Measurements from ENCODE around the gene ABCA3.
"Not testable (repeated sequence)": the region's sequence is repeated elsewhere in the genome, so short reads cannot be mapped to it uniquely, and the experiment has no call there.

ABCA3 gene

DNA sequence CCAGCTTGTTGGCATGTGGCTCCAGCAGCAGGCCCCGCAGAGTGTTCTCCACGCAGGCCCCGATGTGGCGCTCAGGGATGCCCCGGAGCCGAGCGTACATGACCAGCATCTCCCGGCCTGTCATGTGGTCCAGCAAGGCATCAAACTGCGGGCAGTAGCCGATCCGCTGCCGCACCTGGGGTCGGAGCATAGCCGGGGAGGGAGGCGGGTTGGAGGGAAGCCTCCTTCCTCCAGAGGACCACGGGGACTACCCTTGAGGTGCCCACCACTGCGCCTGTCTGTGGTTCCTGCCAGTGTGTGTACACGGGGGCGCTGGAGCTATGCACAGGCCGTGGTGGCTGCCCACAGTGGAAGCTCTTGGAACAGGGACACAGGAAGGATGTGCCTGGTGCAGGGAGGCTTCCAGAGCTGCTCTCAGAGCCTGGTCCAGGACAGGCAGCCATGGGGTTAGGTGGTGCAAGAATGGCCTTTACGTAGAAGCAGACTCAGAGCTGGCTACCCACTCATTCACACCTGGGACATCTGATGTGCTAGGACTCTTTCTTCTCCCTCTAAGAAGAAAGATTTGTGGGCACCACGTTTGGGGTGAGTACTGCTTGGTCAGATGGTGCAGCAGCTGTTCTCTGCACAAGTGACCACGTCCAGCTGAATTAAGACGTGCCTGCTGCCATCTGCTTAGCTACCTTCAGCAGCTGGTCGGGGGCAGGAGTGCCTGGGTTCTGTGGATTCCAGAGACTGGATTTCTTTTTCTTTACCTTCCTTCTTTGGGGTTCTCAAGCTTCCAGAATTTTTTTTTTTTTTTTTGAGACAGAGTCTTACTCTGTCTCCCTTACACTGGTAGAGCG, 61.4 kb downstream of the ABCA3 start:
- DNase-seq (ENCODE audit: low spot score): no peak

DNA sequence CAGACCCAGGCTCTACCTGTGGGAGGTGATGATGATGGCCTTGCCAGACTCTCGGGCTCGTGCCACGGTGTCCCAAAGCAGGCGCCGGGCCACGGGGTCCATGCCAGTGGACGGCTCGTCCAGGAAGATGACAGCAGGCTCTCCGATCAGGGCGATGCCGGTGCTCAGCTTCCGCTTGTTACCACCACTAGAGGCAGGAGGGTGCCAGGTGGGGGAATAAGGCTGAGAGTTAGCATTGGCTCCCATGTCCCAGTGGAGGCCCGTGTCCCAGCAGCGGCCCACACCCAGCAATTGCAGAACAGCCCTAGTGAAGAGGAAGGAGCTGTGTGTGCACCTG, 62.3 kb downstream of the ABCA3 start:
- DNase-seq (ENCODE audit: low spot score): no peak

DNA sequence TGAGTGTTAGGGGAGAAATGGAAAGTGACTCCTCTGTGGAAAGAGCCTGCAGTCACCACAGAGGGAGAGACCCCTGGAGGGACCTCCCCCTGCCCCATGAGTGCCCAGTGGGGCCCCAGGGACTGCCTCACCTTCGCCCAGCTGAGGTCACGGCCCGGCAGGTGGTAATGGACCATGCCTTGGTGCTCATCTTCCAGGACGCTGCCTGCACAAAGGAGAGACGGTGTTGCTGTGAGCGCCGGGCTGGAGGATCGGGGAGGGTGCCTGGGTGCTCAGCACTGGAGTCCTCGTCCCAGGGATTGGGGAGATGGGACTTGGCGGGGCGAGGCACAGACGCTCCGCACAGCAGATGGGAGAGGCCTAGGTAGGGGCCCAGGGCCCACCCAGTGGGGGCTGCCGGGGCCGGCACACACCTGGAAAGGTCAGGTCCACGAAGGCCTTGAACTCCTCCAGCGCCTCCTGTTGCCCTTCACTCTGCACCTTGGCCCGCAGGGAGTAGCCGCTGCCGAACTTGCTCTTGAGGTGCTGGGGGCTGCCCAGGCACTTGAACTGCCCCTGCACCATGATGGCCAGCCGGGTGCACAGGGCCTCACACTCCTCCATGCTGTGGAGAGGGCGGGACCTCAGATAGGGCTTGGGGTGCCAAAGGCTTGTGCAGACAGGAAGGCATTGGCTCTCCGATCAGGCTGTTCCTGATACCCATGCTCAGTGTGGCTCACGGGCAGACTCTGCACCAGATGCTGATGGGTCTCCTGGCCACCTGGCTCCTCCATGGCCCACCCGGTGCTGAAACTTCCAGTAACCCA, 62.9 kb downstream of the ABCA3 start:
- no peak for DNase-seq (ENCODE audit: low spot score)

DNA sequence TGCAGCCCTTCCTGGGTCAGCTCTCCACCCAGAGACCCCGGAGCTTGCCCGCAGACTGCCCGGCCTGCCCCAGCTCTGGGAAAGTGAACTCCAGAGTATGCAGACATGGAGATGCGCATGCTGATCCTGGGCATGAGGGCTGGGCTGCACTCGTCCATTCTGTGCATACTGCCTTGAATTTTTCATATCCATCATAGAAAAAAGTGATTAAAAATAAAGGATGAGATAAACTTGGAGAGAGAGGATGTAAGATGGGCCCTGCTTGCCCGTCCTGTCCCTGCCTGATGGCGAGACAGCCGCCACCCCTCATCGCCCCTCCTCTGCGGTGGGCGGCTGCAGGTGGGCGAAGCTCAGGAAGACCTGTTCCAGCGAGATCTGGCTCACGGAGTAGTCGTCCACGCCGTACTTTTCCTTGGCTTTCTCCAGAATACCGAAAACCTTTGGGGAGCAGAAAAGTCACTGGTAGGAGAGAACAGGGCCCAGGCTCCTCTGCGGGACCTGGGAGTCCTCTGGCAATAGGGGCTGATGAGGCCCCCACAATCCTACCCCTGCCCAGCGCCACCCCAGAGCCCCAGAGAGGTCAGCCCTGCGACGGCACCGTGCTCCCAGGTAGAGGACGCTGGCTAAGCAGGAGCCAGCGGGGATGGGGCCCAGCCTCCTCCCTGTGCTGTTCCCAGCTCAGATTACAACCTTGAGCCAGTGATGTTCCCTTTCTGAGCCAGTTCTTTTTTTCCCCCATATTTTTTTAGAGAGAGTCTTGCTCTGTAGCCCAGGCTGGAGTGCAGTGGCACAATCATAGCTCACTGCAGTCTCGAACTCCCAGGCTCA, 63.9 kb downstream of the ABCA3 start:
- DNase-seq (ENCODE audit: low spot score): no peak

DNA sequence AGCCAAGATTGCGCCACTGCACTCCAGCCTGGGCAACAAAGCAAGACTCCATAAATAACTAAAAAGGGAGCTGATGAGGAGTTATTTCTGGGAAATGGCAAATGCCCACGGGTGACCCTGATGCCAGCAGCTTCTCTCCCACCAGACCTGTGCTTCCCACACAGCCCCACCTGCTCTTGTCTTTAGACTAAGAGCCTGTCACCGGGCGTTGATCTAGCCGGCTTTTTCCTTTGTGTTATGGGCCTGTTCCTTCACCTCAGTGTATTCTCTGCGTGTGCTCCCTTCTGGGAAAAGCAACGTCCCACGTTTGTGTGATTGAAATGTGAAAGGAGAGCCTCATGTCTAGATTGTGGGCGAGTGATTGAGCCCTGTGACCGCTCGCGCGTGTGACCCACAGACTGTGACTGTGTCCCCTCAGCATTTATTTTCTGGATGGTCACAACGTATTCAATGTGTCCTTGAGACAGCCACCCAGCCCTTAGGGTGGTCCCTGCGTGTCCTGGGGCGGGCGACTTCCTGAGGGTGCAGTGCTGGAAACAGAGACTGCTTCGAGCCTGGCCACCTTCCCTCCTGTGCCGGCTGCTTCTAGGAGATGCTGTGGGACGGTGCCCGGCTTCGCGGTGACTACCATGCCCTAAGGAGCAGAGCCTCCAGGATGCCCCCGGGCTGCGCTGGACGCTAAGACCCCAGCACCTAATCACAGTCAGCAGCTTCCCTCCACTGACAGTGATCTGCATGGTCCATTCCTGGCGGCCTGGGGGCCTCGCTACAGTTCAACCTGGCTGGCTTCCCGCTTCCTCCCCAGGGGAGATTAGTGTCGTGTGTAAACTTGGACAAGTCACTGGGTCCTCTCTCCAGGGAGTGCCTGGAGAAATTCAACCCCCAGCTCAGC, 64.8 kb downstream of the ABCA3 start:
- no peak for DNase-seq (ENCODE audit: low spot score)

DNA sequence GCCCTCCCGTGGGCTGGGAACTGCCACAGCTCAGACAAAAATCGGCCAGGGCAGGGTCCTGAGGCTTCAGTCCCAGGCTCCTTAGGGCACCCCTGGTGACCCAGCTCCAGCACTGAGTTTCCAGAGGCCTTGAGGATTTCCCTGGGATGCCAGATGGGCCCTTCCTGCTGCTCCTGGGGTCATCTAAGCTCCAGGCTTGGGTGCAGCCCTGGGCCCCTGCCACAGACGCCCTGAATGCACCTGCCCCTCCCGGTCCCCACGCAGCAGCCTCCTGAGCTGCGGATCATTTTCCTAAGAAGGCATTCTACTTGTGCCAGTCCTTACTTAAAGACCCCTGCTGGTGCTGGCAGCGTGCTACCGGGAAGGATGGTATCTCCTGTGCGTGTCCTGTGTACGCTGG, 66.6 kb downstream of the ABCA3 start:
- DNase-seq (ENCODE audit: low spot score): no peak

DNA sequence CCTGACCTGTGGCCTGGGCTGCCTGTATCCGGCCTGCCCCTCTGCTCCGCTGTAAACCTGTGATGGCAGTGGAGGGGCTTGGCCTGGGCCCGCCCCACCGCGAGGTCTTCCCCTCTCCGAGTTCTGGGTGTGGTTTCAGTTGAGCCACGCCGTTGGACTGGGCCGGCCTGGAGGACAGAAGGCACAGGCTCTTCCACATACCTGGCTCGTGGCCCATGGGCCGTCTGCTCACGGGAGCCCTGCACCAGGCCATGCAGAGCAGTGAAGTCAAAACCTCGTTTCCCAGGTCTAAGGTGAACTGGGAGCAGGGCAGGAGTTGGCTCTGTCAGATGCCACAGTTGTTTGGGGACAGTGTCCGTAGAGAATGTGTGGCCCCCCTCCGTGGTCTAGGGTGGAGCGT, 67.0 kb downstream of the ABCA3 start:
- DNase-seq (ENCODE audit: low spot score): no peak

DNA sequence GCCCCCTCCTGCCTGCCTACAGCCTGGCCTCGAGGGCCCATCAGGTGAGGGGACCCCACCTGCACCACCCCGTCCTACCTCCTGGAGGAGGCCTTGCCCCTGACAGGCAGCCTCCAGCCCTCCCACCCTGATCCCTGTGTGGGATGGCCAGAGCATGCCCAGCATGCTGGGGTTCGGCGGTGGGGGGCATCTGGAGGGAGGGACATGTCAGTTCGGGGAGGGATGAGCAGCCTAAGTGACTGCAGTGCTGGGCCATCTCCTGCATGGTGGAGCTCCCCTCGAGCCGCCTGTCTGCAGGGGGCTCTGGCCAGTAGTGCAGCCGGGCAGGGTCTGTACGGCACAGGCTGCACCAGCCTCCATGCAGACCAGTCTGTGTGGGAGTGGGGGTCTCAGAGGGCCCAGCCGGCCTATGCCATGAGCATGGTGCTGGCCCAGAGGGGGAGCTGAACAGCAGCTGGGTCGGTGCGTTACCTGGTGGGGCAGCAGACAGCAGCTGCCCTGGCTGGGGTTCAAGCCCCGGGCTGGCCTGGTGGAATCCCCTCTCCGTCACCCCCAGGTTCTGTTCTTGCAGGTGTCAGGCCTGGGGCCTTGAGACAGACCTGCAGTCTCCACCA, 68.6 kb downstream of the ABCA3 start:
- DNase-seq (ENCODE audit: low spot score): no peak

DNA sequence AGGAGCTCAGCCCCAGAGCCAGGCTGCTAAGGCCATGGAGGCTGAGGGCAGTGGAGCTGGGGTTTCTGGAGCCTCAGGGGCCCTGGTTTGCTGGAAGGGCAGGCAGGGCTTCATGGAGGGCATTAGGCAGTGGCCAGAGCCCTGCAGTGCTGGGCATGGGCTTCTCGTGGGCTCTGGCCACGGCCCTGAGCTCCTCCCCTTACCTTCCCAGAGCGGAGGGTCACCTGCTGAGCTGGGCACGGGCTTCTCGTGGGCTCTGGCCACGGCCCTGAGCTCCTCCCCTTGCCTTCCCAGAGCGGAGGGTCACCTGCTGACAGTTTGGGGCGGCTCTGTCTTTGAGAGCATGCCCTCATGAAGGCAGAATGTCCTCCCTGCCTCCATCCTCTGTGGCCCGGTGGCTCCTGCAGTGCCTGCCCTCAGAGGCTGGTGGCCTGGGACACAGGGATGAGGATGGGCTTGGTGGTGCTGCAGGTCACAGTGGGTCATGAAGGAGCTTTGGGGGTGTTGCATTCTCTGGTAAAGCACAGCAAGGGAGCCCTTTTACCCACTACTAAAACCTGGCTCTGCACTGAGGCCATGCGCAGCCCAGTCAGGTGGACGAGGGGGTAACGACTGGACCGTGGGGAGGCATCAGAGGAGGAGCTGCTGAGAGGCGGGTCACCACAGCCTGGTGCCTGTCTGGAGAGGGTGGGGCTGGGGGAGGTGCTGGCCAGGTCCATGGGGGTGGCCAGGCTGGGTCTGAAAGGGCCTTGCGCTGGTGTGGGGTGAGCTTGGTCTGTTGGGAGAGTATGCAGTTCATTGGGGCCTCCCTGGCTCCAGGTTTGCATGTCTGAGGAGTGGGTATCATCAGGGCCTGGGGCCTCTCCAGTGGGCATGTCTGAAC, 69.7 kb downstream of the ABCA3 start:
- DNase-seq (ENCODE audit: low spot score): no peak

DNA sequence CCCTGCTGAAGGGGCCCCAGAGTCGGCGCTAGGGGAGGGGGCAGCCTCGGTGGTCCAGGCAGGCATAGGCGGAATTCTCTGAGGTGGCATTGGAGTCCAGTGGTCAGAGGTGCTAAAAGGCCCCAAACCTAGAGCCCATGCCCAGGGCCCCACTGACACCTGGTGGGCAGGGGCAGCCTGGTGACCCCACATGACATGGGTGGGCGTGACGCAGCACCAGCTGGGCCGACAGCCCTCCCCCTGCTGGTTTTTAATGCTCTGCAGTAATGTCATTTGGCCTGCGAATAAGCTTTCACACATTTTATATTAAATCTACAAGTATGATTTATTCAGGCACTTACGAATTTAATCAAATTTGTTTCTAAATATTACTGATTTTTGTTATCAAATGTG, 70.5 kb downstream of the ABCA3 start:
- no peak for DNase-seq (ENCODE audit: low spot score)

DNA sequence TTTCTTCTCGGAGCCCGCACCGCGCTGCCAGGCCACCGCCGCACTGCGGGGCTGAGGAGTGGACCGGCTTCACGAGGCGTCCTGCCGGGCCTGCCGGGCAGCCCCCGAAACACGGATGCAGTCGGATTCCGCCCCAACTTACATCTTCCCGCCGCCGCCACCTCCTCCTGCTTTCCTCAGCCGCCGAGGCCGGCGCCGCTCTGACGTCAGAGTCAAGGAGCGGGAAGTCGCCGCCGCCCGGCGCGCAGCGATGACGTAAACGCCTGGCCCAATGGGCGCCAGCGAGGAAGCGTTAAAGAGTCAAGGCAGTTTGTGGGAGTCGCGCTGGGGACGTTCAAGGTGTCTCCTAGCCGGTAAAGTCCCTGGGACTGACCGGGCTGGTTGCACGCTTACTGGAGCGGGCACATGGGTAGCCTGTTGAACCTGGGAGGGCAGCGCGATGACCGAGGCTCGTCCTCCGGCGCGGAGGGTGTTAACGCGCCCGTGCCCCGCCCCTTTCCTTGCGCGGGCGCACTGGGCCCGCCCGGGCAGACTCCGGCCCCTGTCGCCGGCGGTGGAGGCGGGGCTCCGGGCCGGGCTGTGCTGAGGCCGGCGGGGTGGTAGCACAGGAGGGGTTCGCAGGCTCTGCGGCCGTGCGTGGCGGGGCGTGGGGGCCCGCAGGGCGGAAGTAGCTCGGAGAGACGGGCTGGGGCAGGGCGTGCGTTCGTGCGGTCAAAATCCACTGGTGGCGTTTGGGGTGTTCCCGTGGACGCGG, 72.4 kb downstream of the ABCA3 start, which contains the start of gene RNPS1:
Gene RNPS1 (minus strand): TSS at position 214 of the 754 bp plus-strand sequence. CDS start 3,483 bp downstream, outside the sequence.
- DNase-seq (ENCODE audit: low spot score): peak; percentile 99

DNA sequence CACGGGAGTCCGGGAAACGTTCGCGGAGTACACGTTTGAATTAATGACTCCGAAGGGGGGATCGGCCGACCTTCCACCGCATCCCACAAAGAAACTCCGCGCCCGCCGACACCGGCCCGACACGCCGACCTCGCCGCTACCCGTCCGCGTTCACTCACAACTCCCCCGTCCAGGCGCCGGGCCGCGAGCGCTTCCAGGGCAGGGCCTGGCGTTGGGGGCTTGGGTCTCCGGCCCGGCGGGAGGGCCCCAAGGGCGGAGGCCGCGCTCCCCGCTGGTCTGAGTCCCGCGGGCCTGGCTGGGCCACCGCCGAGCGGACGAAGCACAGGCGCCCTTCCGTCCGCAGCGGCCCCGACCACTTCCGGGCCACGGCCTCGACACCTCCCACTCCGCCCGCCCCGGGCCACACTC, 73.0 kb downstream of the ABCA3 start:
- DNase-seq (ENCODE audit: low spot score): not testable (repeated sequence)

DNA sequence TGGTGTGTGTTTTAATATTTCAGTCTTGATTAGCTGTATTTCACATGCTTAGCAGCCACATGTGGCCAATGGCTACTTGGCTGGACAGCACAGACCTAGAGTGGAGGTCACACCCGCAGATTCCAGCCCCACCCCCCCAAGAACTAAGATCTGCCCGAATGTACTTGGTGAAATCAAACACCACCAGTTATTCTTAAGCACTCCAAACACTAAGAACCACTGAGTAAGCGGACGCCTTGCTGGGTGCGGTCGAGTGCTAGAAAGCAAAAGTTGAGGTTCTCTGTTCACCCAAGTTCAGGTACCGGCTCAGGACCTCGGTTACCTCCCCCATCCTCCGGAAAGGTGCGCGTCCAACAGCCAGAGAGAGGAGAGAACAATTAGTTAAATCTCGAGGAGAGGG, 73.6 kb downstream of the ABCA3 start:
- not testable (repeated sequence) for DNase-seq (ENCODE audit: low spot score)

DNA sequence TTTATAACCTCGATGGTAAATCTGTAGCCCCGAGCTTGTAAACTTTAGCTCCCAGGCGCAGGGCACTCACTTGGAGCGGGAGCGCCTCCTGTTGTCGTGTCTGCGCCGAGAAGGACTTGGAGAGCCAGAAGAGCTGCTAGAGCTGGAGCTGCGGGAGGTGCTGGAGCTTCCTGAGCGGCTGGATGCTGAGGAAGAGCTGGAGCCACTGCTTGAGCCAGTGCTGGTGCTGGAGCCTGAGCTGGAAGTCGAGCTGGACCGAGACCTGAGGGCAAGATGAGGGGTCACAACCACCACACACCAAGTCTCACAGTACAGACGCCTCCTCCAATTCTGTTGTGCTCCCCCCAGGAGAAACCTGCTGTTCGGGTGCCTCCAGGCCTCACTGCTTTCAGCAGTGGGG, 77.5 kb downstream of the ABCA3 start:
- DNase-seq (ENCODE audit: low spot score): not testable (repeated sequence)

DNA sequence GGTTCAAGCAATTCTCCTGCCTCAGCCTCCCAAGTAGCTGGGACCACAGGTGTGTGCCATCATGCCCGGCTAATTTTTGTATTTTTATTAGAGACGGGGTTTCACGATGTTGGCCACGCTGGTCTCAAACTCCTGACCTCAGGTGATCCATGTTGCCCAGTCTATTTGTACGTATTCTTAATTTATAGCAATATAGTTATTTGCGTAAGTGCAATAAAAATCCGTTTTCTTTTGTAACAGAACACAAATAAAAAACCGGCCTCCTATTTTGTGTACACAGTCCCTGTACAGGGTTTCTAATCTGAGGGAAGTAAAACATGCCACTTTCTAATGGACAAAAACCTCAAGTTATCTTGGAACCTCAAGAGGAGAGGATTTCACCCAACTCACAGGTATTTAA, 80.3 kb downstream of the ABCA3 start:
- no peak for DNase-seq (ENCODE audit: low spot score)

DNA sequence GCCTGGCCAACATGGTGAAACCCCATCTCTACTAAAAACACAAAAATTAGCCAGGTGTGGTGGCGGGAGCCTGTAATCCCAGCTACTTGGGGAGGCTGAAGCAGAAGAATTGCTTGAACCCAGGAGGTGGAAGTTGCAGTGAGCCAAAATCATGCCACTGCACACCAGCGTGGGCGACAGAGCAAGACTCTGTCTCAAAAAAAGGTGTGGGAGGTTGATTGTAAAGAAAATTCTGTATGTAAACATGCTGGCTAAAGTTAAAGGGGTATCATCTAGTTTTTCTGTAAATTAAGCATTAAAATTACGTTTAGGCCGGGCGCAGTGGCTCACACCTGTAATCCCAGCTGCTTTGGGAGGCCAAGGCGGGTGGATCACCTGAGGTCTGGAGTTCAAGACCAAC, 82.0 kb downstream of the ABCA3 start:
- not testable (repeated sequence) for DNase-seq (ENCODE audit: low spot score)

DNA sequence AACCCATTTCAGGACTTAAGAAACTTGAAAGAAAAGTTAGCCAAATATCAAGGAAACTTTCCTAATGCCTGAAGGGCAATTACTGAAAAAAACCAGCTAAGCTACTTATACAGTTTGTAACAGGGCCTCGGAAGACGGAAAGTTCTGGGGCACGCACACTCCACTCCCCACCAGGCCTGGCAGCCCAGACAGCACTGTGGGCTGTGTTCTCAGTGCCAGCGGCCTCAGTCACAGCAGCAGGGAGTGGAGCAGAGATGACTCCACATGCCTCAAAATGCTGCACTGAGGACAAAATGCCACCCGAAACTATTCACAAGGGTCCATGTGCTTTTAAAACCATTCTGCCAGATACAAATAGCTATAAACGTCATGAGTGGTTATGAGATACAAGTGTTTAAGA, 82.8 kb downstream of the ABCA3 start:
- DNase-seq (ENCODE audit: low spot score): no peak

DNA sequence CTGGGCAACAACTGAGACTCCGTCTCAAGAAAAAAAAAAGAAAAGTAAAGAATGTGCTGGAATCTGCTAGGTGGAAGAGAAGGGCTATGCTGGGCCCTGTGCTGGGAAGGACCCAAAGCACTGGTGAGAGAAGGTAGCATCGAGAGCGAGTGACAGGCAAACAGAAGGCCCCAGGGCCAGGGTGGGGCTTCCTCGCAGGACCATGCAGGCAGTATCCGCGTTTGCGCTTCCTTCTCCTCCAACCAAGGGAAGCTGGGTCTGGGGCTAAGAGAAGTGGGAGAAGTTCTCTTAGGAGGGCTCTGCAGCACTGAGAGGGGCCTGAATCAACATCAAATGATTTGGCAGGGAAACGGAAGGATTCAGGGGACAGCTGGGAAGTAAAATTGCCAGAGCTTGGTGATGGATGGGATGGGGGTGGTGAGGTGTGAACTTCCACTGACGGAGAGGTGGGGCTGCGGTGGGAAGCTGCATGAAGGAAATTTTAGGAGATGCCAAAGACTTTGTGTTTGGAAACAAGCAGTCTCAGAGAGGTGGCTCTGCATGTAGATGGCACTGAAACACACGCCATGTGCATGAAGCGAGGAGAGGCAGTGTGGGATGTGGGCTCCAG, 83.9 kb downstream of the ABCA3 start:
- DNase-seq (ENCODE audit: low spot score): no peak

DNA sequence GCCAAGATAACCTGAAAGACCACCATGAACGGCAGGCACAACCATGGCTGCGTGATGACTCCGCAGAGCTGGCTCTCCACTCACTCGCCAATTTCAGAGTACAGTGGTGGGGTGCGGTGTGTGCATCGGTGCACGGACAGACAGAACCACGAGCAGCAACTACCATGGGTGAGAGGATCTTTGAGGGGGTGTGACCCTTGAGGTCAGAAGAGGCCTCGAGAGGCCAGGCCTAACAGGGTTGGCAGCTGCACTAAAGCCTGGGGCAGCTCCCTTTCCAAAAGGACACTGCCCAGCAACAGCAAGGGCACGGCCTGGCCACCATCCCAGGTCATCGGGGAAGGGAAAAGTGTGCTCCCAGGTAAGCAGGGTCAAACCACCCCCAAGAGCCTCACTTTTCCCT, 87.2 kb downstream of the ABCA3 start:
- DNase-seq (ENCODE audit: low spot score): no peak

All from left forelimb (tissue), 1 donor.